HG02798 (cell line): Measurements from ENCODE around the gene LRRC74B.
"Not testable (repeated sequence)": the region's sequence is repeated elsewhere in the genome, so short reads cannot be mapped to it uniquely, and the experiment has no call there.

Source experiments
- ATAC-seq: cut with Tn5 transposase; IDR thresholded peaks from one replicate; pipeline ENCODE4 v1.9.1; 2021; ENCODE audit warnings: mild to moderate bottlenecking; ENCODE audit not compliant: unreplicated experiment, poor library complexity

LRRC74B gene

DNA sequence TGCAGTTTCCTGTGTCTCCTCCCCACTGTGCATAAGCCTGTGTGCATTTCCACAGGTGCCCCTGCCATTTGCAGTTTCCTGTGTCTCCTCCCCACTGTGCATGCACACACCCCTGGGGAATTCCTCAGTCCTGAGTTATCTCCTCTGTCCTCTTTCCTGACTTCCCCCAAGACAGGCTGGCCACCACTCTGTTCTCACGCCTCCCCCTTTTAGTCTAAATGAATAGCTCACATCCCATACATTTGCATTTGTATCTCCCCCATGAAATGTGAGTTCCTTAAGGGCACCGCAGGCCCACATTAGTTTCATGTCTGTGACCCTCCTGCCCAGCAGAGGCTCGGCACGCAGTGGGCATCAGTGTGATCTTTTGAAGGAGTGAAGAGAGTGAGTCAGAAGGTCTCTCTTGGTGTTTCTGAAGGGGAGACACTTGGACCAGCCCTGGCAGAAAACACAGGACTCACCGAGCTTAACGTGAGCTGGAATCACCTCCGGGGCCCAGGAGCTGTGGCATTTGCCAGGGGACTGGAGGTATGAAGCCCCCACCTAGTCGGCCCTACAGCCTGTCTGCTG is 6.2 kb downstream of the LRRC74B start:
- no peak for ATAC-seq

GRCh38 chr22:21052715-21053459 is 7.1 kb downstream of the LRRC74B start:
- no peak for ATAC-seq

DNA sequence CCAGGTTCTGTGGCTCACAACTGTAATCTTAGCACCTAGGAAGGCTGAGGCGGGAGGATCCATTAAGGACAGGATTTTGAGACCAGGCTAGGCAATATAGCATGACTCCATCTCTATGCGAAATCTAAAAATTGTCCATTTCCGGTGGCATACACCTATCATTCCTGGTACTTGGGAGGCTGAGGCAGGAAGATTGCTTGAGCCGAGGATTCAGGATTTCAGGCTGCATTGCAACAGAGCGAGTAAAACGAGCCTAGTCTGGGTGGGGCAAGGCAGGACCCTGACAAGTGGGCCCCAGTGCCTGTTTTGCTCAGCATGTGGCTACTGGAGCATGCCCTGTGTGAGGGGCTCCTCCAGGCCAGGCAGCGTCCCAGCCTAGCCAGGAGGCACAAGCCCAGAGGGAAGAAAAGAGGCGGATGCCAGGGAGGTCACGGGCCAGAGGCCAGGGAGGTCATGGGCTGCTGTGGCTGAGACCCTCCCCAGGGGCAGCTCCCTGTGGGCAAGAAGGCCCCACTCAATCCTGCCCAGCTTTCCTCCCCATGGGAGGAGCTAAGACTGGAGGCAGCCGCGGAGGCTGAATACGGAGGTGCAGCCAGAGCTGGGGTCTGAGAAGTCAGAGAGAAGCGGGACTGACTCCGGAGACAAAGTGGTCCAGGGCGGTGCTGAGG is 8.4 kb downstream of the LRRC74B start:
- no peak for ATAC-seq

DNA sequence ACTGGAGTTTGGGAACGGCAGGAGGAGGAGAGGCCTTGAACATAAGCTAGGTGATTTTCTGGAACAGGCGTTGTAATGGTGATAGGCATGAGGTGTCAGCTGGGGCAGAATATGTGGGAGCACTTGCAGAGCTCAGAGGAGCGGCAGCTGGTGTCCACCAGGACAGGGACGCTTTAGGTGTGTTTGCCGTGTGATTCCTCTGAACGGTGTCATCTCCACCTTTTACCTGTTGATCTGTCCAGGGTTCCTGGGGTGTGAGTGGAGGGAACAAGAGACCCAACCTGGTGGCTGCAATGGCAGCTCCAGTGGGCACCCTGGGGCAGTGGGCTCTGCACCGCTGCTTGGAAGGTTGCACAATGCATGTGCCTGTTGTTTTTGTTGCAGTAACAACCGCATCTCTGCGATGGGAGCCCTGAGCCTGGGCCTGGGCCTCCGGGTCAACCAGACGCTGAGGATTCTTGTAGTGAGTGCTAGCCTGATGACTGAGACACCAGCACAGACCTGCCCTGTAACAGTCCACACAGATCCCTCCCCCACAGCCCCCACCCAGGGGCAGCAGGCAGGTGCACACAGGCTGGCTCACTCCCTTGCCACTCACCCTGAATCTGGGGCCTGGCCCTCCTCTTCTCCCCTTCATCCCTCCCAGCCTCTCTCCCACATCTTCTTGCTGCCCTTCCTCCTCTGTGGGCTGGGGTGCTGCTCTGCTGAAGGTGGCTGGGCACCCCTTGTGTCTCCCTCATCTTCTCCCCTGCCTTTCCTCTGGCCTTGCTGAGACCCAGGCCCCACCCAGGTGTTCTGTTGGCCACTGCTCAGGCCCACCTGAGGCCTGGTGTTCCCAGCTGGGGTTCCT is 9.2 kb downstream of the LRRC74B start:
- no peak for ATAC-seq

- ATAC-seq = no peak
These were observed 9.8 kb downstream of the LRRC74B start for GRCh38 chr22:21055564-21055834.

DNA sequence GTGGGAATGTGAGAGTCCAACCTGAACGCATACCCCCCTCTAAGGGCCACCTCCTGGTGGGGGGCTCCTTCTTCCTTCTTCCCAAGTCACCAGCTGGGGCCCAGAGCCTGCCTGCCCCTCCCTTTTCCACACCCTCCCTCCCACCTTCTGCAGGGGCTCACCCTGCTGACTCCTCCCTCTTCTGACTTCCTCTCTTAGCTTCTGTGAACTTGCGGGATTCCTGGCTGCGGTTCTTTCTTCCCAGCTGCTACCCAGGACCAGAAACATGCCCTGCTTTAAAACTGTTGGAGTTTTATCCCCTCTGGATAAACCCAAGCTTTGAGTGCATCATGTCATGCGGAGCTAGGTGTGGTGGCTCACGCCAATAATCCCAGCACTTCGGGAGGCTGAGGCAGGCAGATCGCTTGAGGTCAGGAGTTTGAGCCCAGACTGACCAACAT is 10.2 kb downstream of the LRRC74B start:
- ATAC-seq = no peak

DNA sequence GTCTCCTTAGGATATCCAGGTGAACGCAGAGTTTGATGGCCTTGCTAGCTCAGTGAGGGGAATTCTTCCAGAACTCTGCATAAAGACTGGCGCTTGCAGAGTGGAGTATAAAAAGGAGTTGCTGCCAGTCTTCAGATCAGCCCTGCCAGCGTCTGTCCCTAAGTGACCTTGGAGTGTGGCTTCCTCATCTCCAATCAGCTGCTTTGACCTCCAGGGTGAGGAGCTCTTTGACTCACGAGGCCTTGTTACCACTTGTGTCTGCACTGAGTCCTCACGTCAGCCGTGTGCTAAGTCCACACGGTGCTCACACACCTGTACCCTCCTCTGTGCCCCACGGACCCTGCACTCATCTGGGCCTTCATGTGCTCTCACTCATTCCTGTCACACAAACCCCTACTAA is 14.6 kb downstream of the LRRC74B start:
- ATAC-seq = not testable (repeated sequence)

DNA sequence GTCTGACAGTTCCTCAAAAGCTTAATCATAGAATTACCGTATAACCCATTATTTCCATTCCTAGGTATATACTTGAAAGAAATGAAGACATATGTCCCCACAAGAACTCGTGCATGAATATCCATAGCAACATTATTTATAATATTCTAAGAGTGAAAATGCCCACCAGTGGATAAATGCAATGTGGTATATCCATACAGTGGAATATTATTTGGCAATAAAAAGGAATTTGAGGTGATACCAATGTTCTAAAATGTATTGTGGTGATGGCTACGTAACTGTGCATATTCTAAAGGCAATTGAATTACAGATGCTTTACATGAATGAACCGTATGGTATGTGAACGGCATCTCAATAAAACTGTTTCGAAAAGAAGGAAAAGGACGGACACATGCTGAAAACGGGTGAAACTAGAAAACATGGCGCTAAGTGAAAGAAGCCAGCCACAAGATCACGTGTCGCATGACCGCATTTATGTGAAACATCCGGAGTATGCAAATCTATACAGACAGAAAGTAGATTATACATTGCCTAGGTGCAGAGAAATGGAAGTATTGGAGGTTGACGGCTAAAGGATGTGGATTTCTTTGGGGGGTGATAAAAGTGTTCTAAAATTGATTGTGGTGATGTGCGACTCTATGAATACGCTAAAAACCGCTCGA is 16.0 kb downstream of the LRRC74B start:
- not testable (repeated sequence) for ATAC-seq

DNA sequence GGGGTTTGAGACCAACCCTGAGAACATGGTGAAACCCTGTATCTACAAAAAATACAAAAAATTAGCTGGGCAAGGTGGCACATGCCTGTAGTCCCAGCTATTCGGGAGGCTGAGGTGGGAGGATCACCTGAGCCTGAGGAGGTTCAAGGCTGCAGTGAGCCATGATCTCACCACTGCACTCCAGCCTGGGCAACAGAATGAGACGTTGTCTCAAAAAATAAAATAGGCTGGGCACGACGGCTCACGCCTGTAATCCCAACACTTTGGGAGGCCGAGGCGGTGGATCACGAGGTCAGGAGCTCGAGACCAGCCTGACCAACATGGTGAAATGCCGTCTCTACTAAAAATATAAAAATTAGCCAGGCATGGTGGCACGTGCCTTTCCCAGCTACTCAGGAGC is 18.7 kb downstream of the LRRC74B start:
- not testable (repeated sequence) for ATAC-seq

DNA sequence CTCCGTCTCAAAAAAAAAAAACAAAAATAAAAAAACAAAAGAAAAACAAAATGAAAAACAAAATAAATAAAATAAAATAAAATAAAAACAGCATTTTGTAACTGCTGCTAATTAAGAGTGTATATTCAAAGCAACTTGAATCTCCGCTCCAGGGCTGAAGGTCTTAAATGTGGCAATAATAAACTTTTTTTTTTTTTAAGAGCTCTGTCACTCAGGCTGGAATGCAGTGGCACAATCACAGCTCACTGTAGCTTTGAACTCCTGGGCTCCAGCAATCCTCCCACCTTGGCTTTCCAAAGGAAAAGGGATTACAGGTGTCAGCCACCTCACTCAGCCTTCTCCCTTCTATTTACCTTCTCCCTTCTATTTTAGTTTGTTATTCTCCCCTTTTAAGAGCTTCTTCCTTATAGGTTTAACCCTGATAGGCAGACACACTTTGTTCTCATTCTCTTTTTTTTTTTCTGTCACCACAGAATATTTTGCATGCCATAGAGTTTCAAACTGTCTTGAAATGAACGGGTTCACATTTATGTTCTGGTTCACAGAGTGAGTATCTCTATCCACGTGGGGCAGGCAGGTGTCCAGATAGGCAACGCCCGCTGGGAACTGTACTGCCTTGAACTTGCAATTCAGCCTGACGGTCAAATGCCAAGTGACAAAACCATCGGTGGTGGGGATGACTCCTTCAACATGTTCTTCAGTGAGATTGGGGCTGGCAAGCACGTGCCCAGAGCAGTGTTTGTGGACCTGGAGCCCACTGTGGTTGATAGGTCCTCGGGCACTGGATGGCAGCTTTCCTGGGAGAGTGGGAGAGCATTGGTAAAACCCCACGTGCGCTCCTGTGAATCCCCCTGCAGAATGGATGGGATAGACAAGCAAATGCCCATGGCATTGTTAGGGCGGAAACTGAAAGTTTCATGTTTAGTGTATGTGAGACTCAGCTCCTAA is 19.4 kb downstream of the LRRC74B start:
- no peak for ATAC-seq

- ATAC-seq = no peak
These were observed 21.5 kb downstream of the LRRC74B start for GRCh38 chr22:21067075-21067900.

- no peak for ATAC-seq
These were observed 22.3 kb downstream of the LRRC74B start for GRCh38 chr22:21067901-21068680.

DNA sequence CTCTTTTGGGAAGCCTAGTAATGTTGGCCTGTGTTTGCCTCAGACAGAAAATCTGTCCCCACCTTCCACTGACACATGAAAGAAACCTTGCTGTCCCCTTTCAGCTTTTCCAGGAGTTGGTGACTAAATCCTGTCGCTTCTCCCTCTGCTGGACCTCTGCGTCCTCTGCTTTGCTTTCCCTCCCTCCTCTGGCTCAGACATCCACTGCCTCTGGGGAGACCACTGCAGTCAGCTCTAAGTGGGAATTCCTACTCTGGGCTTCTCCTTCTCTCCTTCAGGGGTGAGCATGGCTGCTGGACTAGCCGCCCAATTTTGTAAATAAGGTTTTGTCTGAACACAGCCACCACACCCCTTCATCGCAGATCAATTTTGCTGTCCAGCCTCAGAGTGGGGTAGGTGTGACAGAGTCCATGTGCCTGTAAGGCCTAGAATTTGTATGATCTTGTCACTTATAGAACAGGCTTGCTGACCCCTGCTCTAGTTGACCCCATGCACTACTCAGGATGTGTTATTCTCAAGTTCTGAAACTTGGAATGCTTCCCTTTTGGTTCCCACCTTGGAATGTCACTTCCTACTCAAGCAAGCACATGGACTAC is 23.0 kb downstream of the LRRC74B start:
- no peak for ATAC-seq

GRCh38 chr22:21069375-21069774 is 23.6 kb downstream of the LRRC74B start:
- no peak for ATAC-seq

DNA sequence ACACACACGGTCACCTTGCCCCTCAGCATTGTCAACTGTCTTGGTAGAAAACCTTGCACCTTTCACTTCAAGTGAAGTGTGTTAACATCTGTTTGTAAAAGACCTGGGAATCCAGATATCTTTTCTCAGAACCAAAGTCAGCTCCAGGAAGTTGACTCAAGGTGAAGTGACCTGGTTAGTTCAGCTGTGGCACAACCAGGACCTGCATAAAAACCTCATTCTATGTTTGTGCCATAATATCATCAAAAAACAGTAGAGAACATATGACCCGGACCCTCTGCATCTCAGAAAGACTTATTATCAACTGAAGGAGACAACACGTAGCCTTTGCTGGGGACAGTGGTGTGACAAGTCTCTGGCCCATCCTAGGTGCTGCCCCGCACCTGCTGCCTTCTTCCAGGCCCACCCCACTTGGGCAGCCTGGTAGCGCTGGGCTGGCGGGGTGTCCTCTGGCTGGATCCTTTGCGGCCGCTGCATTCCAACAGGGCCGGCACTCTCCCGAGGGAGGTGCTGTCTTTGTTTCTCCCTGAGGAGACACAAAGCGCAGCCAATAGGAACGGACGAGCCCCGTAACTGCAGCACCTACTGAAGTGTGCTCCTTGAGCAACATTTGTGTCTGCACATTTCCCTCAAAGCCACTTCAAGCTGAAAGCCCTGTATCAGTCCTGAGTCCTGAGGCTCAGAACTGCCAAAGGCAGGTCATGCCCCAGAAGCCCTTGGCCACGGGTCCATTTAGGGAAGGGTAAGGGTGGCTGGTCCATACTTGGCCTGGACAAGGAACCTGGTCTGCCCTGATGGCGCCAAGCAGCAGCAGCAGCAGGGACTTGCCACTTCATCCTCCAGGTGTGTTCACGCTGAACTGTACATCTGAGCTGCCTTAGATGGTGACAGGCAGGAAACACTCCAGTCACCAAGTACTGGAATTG is 25.2 kb downstream of the LRRC74B start:
- ATAC-seq = no peak

- ATAC-seq = not testable (repeated sequence)
These were observed 26.1 kb downstream of the LRRC74B start for GRCh38 chr22:21071796-21072195.
